Suprapubic skin (tissue), 4 donors: ENCODE results near the gene LAPTM5. TPM values are rescaled to one million over a fixed set of nuclear protein-coding genes. Genes with fewer than 3 reads are reported as not detected.

Experiments
- DNase-seq, 2 donors: peaks; one replicate each; pipeline ENCODE4 v3.0.0-alpha.2; 2019; ENCODE audit warnings: low spot score in 2 of 2
- H3K27ac ChIP-seq: fragments of 200-600 bp; sonication (generic); one replicate; pipeline ENCODE4 v1.5.1; 2019
- H3K27me3 ChIP-seq: fragments of 200-600 bp; sonication (generic); one replicate; pipeline ENCODE4 v1.5.1; 2019
- H3K36me3 ChIP-seq: fragments of 200-600 bp; sonication (generic); one replicate; pipeline ENCODE4 v1.5.1; 2019
- H3K4me1 ChIP-seq: fragments of 200-600 bp; sonication (generic); one replicate; pipeline ENCODE4 v1.5.1; 2019
- H3K4me3 ChIP-seq: fragments of 200-600 bp; sonication (generic); one replicate; pipeline ENCODE4 v1.5.1; 2019; ENCODE audit warnings: mild to moderate bottlenecking
- H3K9me3 ChIP-seq: fragments of 200-600 bp; sonication (generic); one replicate; pipeline ENCODE4 v1.5.1; 2019
- EP300 ChIP-seq: sonication (generic); formaldehyde crosslinking; IDR thresholded peaks from one replicate; pipeline ENCODE4 v1.6.1; 2017; ENCODE audit warnings: antibody characterized with exemption
- POLR2A ChIP-seq, 2 donors: fragments of 450-650 bp; IDR thresholded peaks; one replicate each; pipeline ENCODE4 v1.6.1; 2017; ENCODE audit warnings: antibody characterized with exemption in 2 of 2, mild to moderate bottlenecking in 2 of 2, moderate library complexity in 2 of 2
- POLR2AphosphoS5 ChIP-seq, 3 donors: sonication (generic); formaldehyde crosslinking; IDR thresholded peaks; one replicate each; pipeline ENCODE4 v1.6.1; 2017; ENCODE audit warnings: antibody characterized with exemption in 3 of 3
- WGBS: methylation state at CpG from one replicate; pipeline ENCODE4 v1.1.5; 2018; 5-methylcytosine and 5-hydroxymethylcytosine counted together
- total RNA-seq, 4 donors: library from RNA; depleted of rRNA; stranded (reverse); fragments of >200 nt; gene quantifications; one replicate each; pipeline ENCODE4 v1.1.0, GENCODE V29; 2016
- TF ChIP-seq, protein P1 (sequence below), 2 donors: fragments of 200-600 bp in 1 of 2; fragments of 450-650 bp in 1 of 2; sonication (generic) in 1 of 2; IDR thresholded peaks; one replicate each; pipeline ENCODE4 v1.5.1; 2016 to 2019; ENCODE audit warnings: antibody characterized with exemption in 2 of 2, mild to moderate bottlenecking in 1 of 2, moderate library complexity in 1 of 2

The LAPTM5 gene
- total RNA-seq, 4 donors from 2014 or later = 9.9 to 13.7 (median 12.2) TPM

DNA sequence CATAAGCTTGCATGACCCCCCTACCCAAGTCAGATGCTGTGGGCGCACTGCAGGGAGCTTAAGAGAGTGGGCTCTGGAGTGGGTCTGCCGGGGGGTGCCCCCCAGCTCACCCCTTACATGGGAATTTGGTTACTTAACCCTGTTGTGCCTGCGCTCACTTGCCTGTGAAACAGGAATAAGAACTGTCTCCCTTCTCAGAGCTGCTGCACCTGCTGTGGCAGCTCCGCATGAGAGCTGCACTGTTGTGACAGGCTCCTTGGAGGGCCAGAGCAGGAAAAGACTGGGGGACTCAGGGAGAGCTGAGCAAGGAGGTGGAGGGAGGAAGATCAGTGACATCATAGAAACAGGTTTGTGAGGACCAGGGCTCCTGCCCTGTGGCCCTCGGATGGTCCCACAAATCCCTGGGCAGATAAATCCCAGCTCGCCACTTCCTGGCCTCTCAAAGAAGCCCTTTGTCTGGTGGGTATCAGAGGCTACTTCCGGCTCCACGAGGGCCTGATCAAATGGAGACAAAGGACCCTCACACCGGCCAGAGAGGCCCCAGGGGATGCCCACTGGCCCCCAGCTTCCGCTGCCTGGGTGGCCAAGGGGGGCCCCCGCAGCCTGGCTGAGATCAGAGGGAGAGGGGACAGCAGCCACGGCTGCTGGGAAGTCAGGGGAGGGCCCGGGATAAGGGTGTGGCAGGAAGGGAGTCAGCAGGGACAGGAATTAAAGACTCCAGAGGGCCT lies 28.9 kb upstream of the LAPTM5 start:
- 63% methylated on average over 9 of the region's 13 CpGs for WGBS
- no peaks in the 10 kb centered on the region for H3K36me3 ChIP-seq
- DNase-seq = no peak
- H3K4me3 ChIP-seq = no peak overlapping the region
- no peaks in the 10 kb centered on the region for H3K9me3 ChIP-seq
- TF ChIP-seq, protein P1, sequence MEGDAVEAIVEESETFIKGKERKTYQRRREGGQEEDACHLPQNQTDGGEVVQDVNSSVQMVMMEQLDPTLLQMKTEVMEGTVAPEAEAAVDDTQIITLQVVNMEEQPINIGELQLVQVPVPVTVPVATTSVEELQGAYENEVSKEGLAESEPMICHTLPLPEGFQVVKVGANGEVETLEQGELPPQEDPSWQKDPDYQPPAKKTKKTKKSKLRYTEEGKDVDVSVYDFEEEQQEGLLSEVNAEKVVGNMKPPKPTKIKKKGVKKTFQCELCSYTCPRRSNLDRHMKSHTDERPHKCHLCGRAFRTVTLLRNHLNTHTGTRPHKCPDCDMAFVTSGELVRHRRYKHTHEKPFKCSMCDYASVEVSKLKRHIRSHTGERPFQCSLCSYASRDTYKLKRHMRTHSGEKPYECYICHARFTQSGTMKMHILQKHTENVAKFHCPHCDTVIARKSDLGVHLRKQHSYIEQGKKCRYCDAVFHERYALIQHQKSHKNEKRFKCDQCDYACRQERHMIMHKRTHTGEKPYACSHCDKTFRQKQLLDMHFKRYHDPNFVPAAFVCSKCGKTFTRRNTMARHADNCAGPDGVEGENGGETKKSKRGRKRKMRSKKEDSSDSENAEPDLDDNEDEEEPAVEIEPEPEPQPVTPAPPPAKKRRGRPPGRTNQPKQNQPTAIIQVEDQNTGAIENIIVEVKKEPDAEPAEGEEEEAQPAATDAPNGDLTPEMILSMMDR (IDR thresholded peaks at IDR 0.05) = no peak
- TF ChIP-seq POLR2AphosphoS5 (IDR thresholded peaks at IDR 0.05) = no peak
- no peak for TF ChIP-seq POLR2A (IDR thresholded peaks at IDR 0.05)
- TF ChIP-seq EP300 = no peak
- H3K27me3 ChIP-seq = no peaks in the 10 kb centered on the region
- peaks cover 20% of the 10 kb centered on the region for H3K4me1 ChIP-seq
- H3K27ac ChIP-seq = no peak overlapping the region

DNA sequence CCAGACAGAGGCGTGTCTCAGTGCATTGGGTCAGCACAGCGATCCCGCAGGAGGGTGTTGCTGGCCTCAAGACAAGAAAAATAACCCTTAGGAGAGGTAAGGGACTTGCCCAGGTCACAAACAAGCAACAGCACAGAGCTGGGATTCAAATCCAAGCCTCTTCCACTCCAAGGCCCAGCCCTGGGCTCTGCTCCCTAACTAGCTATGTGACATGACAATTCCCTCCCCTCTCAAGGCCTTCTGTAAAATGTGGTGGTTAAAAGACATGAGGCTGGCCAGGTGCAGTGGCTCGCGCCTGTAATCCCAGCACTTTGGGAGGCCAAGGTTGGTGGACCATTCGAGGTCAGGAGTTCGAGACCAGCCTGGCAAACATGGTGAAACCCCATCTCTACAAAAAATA lies 28.1 kb upstream of the LAPTM5 start:
- WGBS = 85% methylated on average over 7 of the region's 7 CpGs
- Histone ChIP-seq H3K27me3 (no peaks in the 10 kb centered on the region), H3K4me3 (no peak overlapping the region), H3K36me3 (no peaks in the 10 kb centered on the region), H3K4me1 (peaks cover 20% of the 10 kb centered on the region), H3K9me3 (no peaks in the 10 kb centered on the region), H3K27ac (no peak overlapping the region)
- TF ChIP-seq POLR2A (IDR thresholded peaks at IDR 0.05) (no peak), POLR2AphosphoS5 (IDR thresholded peaks at IDR 0.05) (no peak), EP300 (no peak)
- TF ChIP-seq, protein P1 (IDR thresholded peaks at IDR 0.05) = no peak
- no peak for DNase-seq

DNA sequence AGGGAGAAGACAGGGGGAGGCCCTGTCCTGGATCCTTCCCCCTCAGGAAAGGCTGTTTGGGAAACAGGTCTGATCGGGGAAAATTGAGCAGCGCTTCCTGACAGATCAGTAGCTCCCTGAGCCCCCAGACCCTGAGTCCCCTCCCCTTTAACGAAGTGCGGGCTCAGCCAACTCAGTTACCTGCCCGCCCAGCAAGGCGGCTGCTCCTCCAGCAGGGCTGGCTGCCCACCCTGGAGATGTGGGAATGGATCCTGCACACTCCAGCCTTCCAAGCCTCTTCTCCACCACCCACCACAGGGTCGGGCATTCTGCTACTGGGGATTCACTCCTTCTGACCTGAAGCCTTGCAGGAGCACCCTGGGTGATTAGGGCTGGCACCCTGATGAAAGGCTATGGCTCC lies 27.6 kb upstream of the LAPTM5 start:
- 91% methylated on average over 4 of the region's 7 CpGs for WGBS
- Histone ChIP-seq H3K36me3 (no peaks in the 10 kb centered on the region), H3K4me3 (no peak overlapping the region), H3K27me3 (no peaks in the 10 kb centered on the region), H3K4me1 (peaks cover 20% of the 10 kb centered on the region), H3K9me3 (no peaks in the 10 kb centered on the region), H3K27ac (no peak overlapping the region)
- no peak for TF ChIP-seq EP300
- no peak for TF ChIP-seq POLR2AphosphoS5 (IDR thresholded peaks at IDR 0.05)
- TF ChIP-seq POLR2A (IDR thresholded peaks at IDR 0.05) = no peak
- TF ChIP-seq, protein P1 (IDR thresholded peaks at IDR 0.05) = no peak
- DNase-seq = no peak

DNA sequence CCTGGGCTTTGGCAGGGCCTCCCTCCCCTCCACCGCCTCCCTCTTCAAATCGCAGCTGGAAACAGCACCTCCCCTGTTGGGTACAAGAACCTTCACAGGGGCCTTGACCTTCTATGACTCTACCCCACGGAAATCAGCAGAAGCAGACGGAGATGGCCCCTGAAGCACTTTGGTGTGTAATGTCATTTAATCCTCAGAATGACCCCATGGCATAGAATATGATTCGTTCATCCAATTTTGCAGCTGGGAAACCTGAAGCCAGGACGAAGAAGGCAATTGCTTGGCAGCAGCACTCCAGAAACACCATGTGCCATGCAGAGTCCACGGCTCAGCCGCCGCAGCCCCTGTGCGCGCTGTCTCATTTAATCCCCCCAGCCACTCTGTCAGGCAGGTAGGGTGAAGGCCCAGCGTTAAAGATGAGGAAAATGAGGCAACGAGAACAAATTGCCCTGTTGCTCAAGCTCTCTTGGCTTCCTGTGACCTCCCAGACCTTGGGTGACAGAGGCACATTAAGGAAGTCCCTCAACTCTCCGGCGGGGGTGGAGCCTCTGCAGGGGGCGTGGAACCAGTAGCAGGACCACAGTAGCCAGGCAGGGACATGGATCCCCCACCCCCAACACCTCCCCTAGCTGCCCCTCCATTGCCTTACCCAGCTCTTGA lies 25.8 kb upstream of the LAPTM5 start:
- DNase-seq = no peak

More for the DNA sequence above, 25.8 kb upstream of the LAPTM5 start:
- Histone ChIP-seq H3K4me1 (peaks cover 27% of the 10 kb centered on the region), H3K4me3 (no peak overlapping the region), H3K9me3 (no peaks in the 10 kb centered on the region), H3K27me3 (no peaks in the 10 kb centered on the region), H3K36me3 (no peaks in the 10 kb centered on the region), H3K27ac (no peak overlapping the region)
- WGBS = 69% methylated on average over 14 of the region's 16 CpGs
- TF ChIP-seq, protein P1 (IDR thresholded peaks at IDR 0.05) = no peak
- TF ChIP-seq POLR2AphosphoS5 (IDR thresholded peaks at IDR 0.05) (no peak), EP300 (no peak), POLR2A (IDR thresholded peaks at IDR 0.05) (no peak)
